ENCODE results near the gene HAUS7.

HAUS7 gene

GRCh38 chrX:153445856-153446635 is 24.3 kb downstream of the HAUS7 start, which contains the start of gene TREX2:
TSS of gene TREX2 (minus strand) at chrX:153446056. CDS start at chrX:153445430, 626 bp downstream.
- no peak for TF ChIP-seq CTCF (IDR thresholded peaks at IDR 0.05)

GRCh38 chrX:153445106-153445855 is 25.1 kb downstream of the HAUS7 start:
- no peak for TF ChIP-seq CTCF (IDR thresholded peaks at IDR 0.05)

- TF ChIP-seq CTCF (IDR thresholded peaks at IDR 0.05): no peak
These were observed 25.9 kb downstream of the HAUS7 start for GRCh38 chrX:153444333-153445011.

- no peak for TF ChIP-seq CTCF (IDR thresholded peaks at IDR 0.05)
These were observed 26.7 kb downstream of the HAUS7 start for GRCh38 chrX:153443476-153444332.

- no peak for TF ChIP-seq CTCF (IDR thresholded peaks at IDR 0.05)
These were observed 27.9 kb downstream of the HAUS7 start for GRCh38 chrX:153442463-153442862.

GRCh38 chrX:153441981-153442380 is 28.4 kb downstream of the HAUS7 start:
- no peak for TF ChIP-seq CTCF (IDR thresholded peaks at IDR 0.05)

- TF ChIP-seq CTCF (IDR thresholded peaks at IDR 0.05): no peak
These were observed 29.1 kb downstream of the HAUS7 start for GRCh38 chrX:153441296-153441695.

Measured in LNCAP (cell line).